Breast epithelium (tissue), 3 donors: ENCODE results near the gene COL4A2.

Experiments used
- POLR2A ChIP-seq: fragments of 450-650 bp; IDR thresholded peaks from one replicate; pipeline ENCODE4 v1.6.1; 2016; ENCODE audit warnings: antibody characterized with exemption, mild to moderate bottlenecking, moderate library complexity
- POLR2AphosphoS5 ChIP-seq, 3 donors: sonication (generic); formaldehyde crosslinking; IDR thresholded peaks; one replicate each; pipeline ENCODE4 v1.6.1; 2017; ENCODE audit warnings: antibody characterized with exemption in 3 of 3

DNA sequence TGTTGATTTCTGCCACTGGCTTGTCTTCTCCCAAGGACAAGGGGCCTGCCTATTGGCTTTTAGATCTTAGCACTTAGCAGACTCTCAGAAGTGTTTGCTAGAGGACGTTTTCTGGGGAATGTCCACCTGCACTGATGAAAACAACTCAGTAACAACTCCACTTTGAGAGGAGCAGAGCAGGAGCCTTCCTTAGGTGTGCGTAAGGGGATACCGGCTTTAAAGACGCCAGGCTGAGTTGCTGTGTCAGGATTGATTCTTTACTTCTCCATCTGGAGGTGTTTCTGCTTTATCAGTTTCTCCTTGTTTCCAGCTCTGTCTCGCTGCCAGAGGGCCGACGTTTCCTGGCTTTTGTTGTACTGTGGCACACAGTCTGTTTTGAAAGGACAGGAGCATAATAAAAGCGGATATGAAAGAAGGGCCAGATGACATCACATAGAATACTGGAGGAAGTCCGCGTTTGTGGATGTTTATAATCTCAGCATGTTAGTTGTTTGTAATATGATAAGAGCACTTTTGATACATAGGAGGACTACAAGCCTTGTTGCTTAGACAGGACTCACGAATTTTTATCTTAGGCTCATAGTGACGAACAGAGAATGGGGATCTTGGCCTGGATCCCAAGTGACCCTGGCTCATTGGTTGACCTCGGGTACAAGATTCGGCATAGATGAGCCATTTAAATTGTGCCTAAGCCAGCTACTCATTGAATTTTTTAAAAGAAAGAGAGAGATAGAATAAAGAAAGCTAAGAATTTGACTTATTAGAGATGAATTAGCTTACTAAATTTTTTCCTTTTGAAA lies 34.6 kb downstream of the COL4A2 start:
- TF ChIP-seq POLR2A (no peak), POLR2AphosphoS5 (IDR thresholded peaks at IDR 0.05) (no peak)
